Measurements from ENCODE around the gene INAVA.

DNA sequence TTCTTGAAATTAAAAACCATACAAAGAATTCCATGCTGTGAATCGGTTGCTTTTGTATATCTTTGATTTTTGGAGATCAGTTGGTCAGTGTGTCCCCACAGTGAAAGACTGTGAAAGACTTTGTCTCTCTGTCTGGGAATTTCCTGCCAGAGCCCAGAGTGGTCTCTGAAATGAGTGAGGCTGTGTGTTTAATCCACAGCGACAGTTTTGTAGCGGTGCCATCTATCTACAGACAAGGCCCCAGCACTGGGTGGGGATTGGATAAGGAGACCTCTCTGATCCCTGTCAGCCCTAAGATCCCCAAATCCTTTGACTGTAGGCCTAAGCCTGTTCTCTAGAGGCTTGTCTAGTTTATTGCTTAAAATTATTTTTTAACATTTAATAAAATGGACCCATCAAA, 11.6 kb upstream of the INAVA start:
- TF ChIP-seq EZH2 (optimal IDR thresholded peaks at IDR 0.05; ENCODE audit: low read depth, low read length) (no peak), CTCF (IDR thresholded peaks at IDR 0.05; ENCODE audit: low read length) (no peak), EZH2phosphoT487 (IDR thresholded peaks at IDR 0.05; ENCODE audit: low read length) (no peak)

Measured in MM.1S (cell line).